ENCODE data around the gene MRPL33.

- TF ChIP-seq POLR2AphosphoS5 (IDR thresholded peaks at IDR 0.05; ENCODE audit: borderline replicate concordance, low read depth, low read length) (no peak), EZH2 (IDR thresholded peaks at IDR 0.05) (no peak), FOXP2 (optimal IDR thresholded peaks at IDR 0.05; ENCODE audit: control extremely low read depth, extremely low read length, insufficient read depth) (no peak)
Observed at GRCh38 chr2:27782701-27783100, 11.2 kb downstream of the MRPL33 start.
